Fibroblast of the aortic adventitia (primary cell): ENCODE data around the gene RBCK1. TPM values are rescaled to one million over a fixed set of nuclear protein-coding genes. Genes with fewer than 3 reads are reported as not detected.
"Not testable (repeated sequence)": the region's sequence is repeated elsewhere in the genome, so short reads cannot be mapped to it uniquely, and the experiment has no call there.

ENCODE experiments used
- DNase-seq: peaks from one replicate; pipeline ENCODE4 v3.0.0-alpha.2; 2010; ENCODE audit warnings: low read depth
- H3K4me3 ChIP-seq: 2 replicates; pipeline ENCODE4 v1.5.1; 2011; ENCODE audit warnings: low read depth, mild to moderate bottlenecking, control low read depth, low read length, moderate library complexity
- CTCF ChIP-seq: IDR thresholded peaks from 2 replicates; pipeline ENCODE4 v1.5.1; 2011; ENCODE audit warnings: mild to moderate bottlenecking, low read length, control low read depth, inconsistent platforms; ENCODE audit not compliant: insufficient read depth
- total RNA-seq: library from RNA; depleted of rRNA; stranded (reverse); fragments of >200 nt; gene quantifications from 2 replicates; pipeline ENCODE4 v1.2.3, GENCODE V29; 2012; ENCODE audit warnings: low replicate concordance

The RBCK1 gene
- total RNA-seq, 1 donor: 60.7 TPM

DNA sequence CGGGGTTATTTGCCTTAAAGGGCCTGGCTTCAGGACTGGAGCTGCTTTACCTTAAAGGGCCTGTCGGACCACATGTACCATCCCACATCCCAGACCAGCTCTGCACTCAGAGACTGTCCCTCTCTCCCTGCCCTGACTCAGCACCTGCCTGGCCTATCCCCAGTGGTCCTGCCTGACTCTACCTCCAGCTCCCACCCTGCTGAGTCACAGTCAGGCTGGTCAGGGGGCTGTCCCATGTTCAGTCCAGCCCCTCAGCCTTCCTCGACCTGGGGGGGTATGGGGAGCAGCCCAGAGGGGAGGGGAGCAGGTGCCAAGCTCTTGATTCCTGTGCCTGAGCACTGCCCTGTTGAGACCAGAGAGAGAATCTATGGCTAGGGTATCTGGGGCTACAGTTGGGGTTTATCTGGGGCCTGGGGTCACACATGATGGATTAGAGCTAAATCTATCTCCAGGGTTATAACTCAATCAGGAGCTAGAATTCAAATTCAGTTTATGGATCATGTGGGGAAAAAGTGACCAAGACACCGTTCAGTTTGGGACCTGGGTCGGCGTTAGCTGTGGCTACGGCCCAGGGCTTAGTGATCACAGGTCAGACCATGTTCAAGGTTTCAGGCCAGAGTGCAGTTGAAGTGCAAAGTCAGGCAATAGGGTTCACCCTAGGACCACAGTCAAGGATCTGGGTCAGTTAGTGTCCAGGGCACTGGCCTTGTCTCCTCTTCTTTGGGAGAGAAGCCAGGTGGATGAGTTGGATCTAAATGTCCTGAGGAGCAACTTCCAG, 36.9 kb upstream of the RBCK1 start:
- no peak overlapping the region for H3K4me3 ChIP-seq
- no peak for DNase-seq
- no peak for TF ChIP-seq CTCF

DNA sequence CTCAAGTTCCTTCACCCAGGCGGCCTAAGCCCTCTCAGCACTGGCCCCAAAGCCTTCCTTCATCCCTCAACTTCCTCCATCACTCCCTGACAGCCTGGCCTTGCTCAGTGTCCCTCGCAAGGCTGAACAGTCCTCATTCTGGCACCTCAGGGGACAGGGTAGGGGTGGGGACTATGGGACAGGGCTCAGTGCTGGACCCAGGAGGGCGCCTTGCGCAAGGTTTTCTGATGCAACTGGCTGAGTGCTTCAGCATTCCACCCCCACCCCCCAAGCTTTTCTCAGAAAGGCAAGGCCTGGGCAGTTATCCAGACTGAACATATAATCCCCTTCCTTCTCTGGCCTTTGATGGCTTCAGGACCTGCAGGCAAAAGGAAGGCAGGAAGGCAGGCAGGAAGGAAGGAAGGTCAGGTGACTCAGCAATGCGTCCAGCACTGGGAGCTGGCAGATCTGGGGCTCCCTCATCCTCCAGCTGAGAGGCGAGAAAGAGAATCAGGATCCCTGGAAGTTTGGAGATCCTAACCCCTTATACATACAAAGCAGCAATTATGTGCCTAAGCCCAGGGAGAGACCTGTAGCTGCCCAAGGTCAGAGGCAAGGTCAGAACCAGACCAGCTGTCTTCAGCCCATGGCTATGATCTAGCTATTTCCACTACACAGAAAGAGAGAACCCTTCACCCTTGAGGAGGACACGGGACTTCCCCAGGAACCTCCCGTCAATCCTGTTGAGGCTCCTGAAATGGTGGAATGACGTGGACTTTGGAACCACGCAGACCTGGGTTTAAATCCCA, 36.1 kb upstream of the RBCK1 start:
- H3K4me3 ChIP-seq: no peak overlapping the region
- no peak for TF ChIP-seq CTCF
- DNase-seq: peak; percentile 96

DNA sequence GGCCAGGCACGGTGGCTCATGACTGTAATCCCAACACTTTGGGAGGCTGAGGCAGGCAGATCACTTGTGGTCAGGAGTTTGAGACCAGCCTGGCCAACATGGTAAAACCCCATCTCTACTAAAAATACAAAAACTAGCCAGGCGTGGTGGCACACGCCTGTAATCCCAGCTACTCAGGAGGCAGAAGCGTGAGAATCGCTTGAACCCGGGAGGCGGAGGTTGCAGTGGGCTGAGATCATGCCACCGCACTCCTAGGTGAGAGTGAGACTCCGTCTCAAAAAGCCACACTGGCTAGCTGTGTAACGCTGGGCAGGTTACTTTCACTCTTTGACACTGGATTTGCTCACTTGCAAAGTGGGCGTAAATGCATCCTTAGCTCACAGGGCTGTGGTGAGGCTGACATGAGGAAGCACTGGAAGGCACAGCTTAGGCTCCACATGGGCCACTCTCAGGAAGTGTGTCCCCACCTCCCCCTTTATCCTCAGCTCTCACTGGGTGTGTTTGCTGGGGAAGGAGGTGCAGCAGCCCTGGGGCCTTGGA, 35.5 kb upstream of the RBCK1 start:
- not testable (repeated sequence) for H3K4me3 ChIP-seq, DNase-seq

- no peak for TF ChIP-seq CTCF
- DNase-seq: peak; percentile 88
- no peak overlapping the region for H3K4me3 ChIP-seq
Observed at GRCh38 chr20:373171-373890, 34.8 kb upstream of the RBCK1 start.

GRCh38 chr20:375265-375889, 32.7 kb upstream of the RBCK1 start:
- no peak for DNase-seq
- H3K4me3 ChIP-seq: no peak overlapping the region
- no peak for TF ChIP-seq CTCF

DNA sequence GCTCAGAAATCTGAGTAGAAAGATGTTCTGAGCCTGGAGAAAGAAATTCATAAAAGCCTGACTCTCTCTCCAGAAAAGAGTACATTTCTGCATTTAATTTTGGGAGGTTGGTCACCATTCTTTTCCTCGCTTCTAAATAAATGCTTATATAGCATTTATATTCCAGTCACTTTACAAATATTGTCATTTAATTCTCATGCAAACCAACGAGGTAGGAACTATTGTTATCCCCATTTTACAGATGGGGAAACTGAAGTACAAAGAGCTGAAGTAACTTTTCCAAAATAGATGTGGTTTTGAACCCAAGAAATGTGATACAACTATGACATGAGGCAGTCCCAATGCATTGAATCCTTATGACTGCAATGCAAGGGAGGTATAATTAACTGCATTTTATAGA, 32.0 kb upstream of the RBCK1 start:
- DNase-seq: no peak
- no peak for TF ChIP-seq CTCF
- H3K4me3 ChIP-seq: no peak overlapping the region

DNA sequence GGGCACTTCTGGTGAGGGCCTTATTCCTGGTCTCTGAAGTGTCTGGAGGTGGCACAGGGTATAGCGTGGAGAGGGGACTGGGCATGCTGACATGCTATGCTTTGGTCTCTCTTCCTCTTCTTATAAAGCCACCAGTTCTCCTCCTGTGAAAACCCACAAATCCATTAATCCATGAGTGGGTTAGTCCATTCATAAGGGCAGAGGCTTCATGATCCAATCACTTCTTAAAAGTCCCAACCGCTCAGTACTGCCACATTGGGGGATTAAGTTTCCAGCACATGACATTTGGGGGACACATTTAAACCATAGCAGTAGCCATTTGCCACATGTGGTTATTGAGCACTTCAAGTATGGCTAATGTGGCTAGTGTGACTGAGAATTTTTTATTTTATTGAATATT, 31.3 kb upstream of the RBCK1 start:
- DNase-seq: no peak

DNA sequence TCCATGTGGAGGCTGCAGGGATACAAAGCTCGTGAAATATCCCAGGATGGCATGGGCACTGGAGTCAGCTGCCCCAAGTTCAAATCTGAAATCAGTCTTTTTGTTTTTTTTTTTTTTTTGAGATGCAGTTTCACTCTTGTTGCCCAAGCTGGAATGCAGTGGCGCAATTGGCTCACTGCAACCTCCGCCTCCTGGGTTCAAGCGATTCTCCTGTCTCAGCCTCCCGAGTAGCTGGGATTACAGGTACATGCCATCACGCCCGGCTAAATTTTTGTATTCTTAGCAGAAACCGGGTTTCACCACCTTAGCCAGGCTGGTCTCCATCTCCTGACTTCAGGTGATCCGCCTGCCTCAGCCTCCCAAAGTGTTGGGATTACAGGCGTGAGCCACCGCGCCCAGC, 30.5 kb upstream of the RBCK1 start:
- not testable (repeated sequence) for H3K4me3 ChIP-seq, DNase-seq

More for the DNA sequence above, 31.3 kb upstream of the RBCK1 start:
- no peak overlapping the region for H3K4me3 ChIP-seq
- TF ChIP-seq CTCF: no peak
